Right lobe of liver (tissue), 6 donors: ENCODE measurements around the gene DHRS4. TPM values are rescaled to one million over a fixed set of nuclear protein-coding genes. Genes with fewer than 3 reads are reported as not detected.

Experiments used
- ATAC-seq, 4 donors: fragments of 200-7000 bp; cut with Tn5 transposase; one replicate each; pipeline ENCODE4 v1.9.1; 2020; ENCODE audit warnings: mild to moderate bottlenecking in 4 of 4, moderate library complexity in 4 of 4
- DNase-seq, 3 donors: peaks; one replicate each; pipeline ENCODE4 v3.0.0-alpha.2; 2020
- H3K27ac ChIP-seq, 3 donors: fragments of 200-600 bp; one replicate each; pipeline ENCODE4 v1.8.0; 2022
- H3K27me3 ChIP-seq, 2 donors: fragments of 200-600 bp; one replicate each; pipeline ENCODE4 v1.8.0; 2022
- H3K36me3 ChIP-seq, 4 donors: fragments of 200-600 bp; sonication (generic) in 1 of 4; one replicate each; pipeline versions ENCODE4 v1.5.1 to v1.8.0; 2017 to 2022; ENCODE audit warnings: control low read depth in 1 of 4
- H3K4me1 ChIP-seq, 4 donors: fragments of 200-600 bp; sonication (generic) in 1 of 4; one replicate each; pipeline versions ENCODE4 v1.5.1 to v1.8.0; 2017 to 2022; ENCODE audit warnings: control low read depth in 1 of 4
- H3K4me3 ChIP-seq, 3 donors: fragments of 200-600 bp; one replicate each; pipeline ENCODE4 v1.8.0; 2022
- H3K9me3 ChIP-seq, 4 donors: fragments of 200-600 bp; sonication (generic) in 1 of 4; one replicate each; pipeline versions ENCODE4 v1.5.1 to v1.8.0; 2017 to 2022; ENCODE audit warnings: control low read depth in 1 of 4
- POLR2A ChIP-seq: fragments of 450-650 bp; IDR thresholded peaks from one replicate; pipeline ENCODE4 v1.6.1; 2017; ENCODE audit warnings: antibody characterized with exemption, mild to moderate bottlenecking
- WGBS: methylation state at CpG from one replicate; pipeline ENCODE4 v1.1.6; 2018; ENCODE audit warnings: low coverage, low lambda C conversion rate; ENCODE audit not compliant: insufficient coverage; ENCODE audit errors: missing lambda C conversion rate; 5-methylcytosine and 5-hydroxymethylcytosine counted together
- intact Hi-C, 2 donors: fragments of 100-400 bp; cut with DNase I; formaldehyde crosslinking; loops; one replicate each; pipeline versions ENCODE4 v1.11.2 to v1.14.1; 2022
- total RNA-seq, 6 experiments: library from RNA; depleted of rRNA in 2 of 6; stranded (reverse); fragments of >200 nt in 2 of 6; fragmentation: NEBNext Ultra II Directional in 3 of 6; extraction: Animal tissue kit (Norgen Biotek cat#: 25700) in 3 of 6; gene quantifications; one replicate each; pipeline versions ENCODE4 v1.1.0 to v1.2.4, GENCODE V29; 2016 to 2023
- TF ChIP-seq, protein P1 (sequence below), 4 donors: fragments of 200-600 bp in 3 of 4; fragments of 450-650 bp in 1 of 4; IDR thresholded peaks; one replicate each; pipeline versions ENCODE4 v1.5.1 to v1.8.0; 2016 to 2022; ENCODE audit warnings: antibody characterized with exemption in 4 of 4, mild to moderate bottlenecking in 2 of 4
- donor health status: DM: no; HTN: yes; CAD: no.
- donor health status: DM: no; HTN: no; CAD: no.
- donor health status: DM: no; HTN: no; CAD: no.
- donor health status: DM: no; HTN: yes; CAD: no.
- donor health status: DM: no; HTN: yes; CAD: no.

Gene DHRS4
- total RNA-seq, 6 experiments from 2014 or later: 30.5 to 82.5 (median 45.1) TPM

DNA sequence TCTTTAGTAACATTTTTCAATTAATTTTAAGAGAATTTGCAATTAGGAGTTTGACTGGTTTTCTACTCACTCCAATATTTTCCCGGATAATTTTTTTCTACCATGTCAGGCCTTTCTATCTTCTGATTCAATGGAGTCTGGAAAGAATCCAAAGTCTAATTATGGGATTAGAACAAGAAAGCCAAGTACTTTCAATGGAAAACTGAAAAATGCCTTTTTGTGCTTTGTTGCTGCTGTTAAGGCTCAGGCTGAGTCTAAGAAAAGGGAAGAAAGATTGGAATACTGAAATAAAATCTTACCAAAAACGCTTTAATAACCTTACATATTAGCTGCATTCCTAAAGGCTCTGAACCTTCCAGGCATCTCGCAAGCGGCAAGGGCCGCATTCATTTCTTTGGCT, 24.4 kb upstream of the DHRS4 start:
- intact Hi-C loops: no loop called here
- TF ChIP-seq, protein P1, sequence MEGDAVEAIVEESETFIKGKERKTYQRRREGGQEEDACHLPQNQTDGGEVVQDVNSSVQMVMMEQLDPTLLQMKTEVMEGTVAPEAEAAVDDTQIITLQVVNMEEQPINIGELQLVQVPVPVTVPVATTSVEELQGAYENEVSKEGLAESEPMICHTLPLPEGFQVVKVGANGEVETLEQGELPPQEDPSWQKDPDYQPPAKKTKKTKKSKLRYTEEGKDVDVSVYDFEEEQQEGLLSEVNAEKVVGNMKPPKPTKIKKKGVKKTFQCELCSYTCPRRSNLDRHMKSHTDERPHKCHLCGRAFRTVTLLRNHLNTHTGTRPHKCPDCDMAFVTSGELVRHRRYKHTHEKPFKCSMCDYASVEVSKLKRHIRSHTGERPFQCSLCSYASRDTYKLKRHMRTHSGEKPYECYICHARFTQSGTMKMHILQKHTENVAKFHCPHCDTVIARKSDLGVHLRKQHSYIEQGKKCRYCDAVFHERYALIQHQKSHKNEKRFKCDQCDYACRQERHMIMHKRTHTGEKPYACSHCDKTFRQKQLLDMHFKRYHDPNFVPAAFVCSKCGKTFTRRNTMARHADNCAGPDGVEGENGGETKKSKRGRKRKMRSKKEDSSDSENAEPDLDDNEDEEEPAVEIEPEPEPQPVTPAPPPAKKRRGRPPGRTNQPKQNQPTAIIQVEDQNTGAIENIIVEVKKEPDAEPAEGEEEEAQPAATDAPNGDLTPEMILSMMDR (IDR thresholded peaks at IDR 0.05): no peak
- TF ChIP-seq POLR2A: no peak
- Histone ChIP-seq H3K27me3 (no peaks in the 10 kb centered on the region), H3K27ac (no peak overlapping the region), H3K4me1 (peaks cover 0 to 24% (median 5%) of the 10 kb centered on the region in 4 donors), H3K4me3 (no peak overlapping the region), H3K36me3 (no peaks in the 10 kb centered on the region), H3K9me3 (no peaks in the 10 kb centered on the region)
- 69% methylated on average over 5 of the region's 5 CpGs for WGBS
- DNase-seq (no peak), ATAC-seq (no peak)

GRCh38 chr14:23929822-23930294, 23.7 kb upstream of the DHRS4 start:
- DNase-seq (peak; percentile 65 to 85 (median 71)), ATAC-seq (peak; percentile 95 to 98 (median 98))
- TF ChIP-seq, protein P1 (IDR thresholded peaks at IDR 0.05): peak; percentile 65 to 90 (median 82)
- no peak for TF ChIP-seq POLR2A
- H3K4me3 ChIP-seq: no peak overlapping the region
- WGBS: 4% methylated on average over 3 of the region's 3 CpGs
- intact Hi-C loops: no loop called here
- no peak overlapping the region for H3K27ac ChIP-seq
- no peaks in the 10 kb centered on the region for H3K27me3 ChIP-seq
- no peaks in the 10 kb centered on the region for H3K9me3 ChIP-seq
- H3K4me1 ChIP-seq: peaks cover 0 to 28% (median 8%) of the 10 kb centered on the region in 4 donors
- no peaks in the 10 kb centered on the region for H3K36me3 ChIP-seq

GRCh38 chr14:23930742-23931141, 22.8 kb upstream of the DHRS4 start:
- Histone ChIP-seq H3K36me3 (no peaks in the 10 kb centered on the region), H3K27ac (no peak overlapping the region), H3K4me3 (no peak overlapping the region), H3K9me3 (no peaks in the 10 kb centered on the region), H3K27me3 (no peaks in the 10 kb centered on the region), H3K4me1 (peaks cover 0 to 37% (median 12%) of the 10 kb centered on the region in 4 donors)
- TF ChIP-seq, protein P1 (IDR thresholded peaks at IDR 0.05): no peak
- TF ChIP-seq POLR2A: no peak
- intact Hi-C loops: no loop called here
- 79% methylated on average over 2 of the region's 4 CpGs for WGBS
- no peak for DNase-seq
- no peak for ATAC-seq

DNA sequence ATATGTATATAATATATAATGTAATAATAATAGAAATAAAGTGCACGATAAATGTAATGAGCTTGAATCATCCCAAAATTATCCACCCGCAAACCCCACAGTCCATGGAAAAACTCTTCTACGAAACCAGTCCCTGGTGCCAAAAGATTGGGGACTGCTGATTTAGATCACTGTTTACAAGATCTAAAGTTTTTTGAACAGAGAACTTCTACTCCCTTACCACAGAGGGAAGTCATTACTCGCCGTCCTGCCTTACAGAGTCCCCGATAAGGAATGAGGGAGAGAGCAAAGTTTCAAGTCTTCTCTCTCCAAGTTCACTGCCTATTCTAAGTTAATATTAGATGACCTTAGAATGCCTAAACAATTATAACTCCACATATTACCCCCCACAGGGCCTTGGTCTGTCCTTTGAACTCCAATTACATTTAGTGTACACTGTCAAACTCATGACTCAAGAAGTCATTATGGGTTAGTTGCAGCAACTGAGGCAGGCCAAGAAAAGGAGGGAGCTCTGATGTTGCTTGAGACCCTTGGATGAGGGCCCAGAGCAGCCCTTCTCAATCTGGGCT, 21.8 kb upstream of the DHRS4 start:
- Histone ChIP-seq H3K36me3 (no peaks in the 10 kb centered on the region), H3K27me3 (no peaks in the 10 kb centered on the region), H3K4me1 (peaks cover 0 to 45% (median 15%) of the 10 kb centered on the region in 4 donors), H3K4me3 (no peak overlapping the region), H3K27ac (no peak overlapping the region), H3K9me3 (no peaks in the 10 kb centered on the region)
- no peak for DNase-seq
- no peak for TF ChIP-seq POLR2A
- TF ChIP-seq, protein P1 (IDR thresholded peaks at IDR 0.05): no peak
- intact Hi-C loops: no loop called here
- 30% methylated on average over 6 of the region's 6 CpGs for WGBS
- ATAC-seq: no peak
